Measurements from ENCODE around the gene TMPO.
"Not testable (repeated sequence)": the region's sequence is repeated elsewhere in the genome, so short reads cannot be mapped to it uniquely, and the experiment has no call there.

Gene TMPO

GRCh38 chr12:98579347-98579746, 64.0 kb downstream of the TMPO start:
- no peak for DNase-seq (ENCODE audit: low read depth)

GRCh38 chr12:98579835-98580234, 64.4 kb downstream of the TMPO start:
- DNase-seq (ENCODE audit: low read depth), result no peak

GRCh38 chr12:98580695-98581094, 65.3 kb downstream of the TMPO start:
- DNase-seq (ENCODE audit: low read depth), result no peak

- no peak for DNase-seq (ENCODE audit: low read depth)
These were observed 65.7 kb downstream of the TMPO start for GRCh38 chr12:98581101-98581500.

- DNase-seq (ENCODE audit: low read depth), result no peak
These were observed 66.7 kb downstream of the TMPO start for GRCh38 chr12:98582093-98582492.

GRCh38 chr12:98587084-98587483, 71.7 kb downstream of the TMPO start:
- DNase-seq (ENCODE audit: low read depth), result no peak

- DNase-seq (ENCODE audit: low read depth), result no peak
These were observed 75.8 kb downstream of the TMPO start for GRCh38 chr12:98591209-98591608.

GRCh38 chr12:98592825-98593322, 77.5 kb downstream of the TMPO start:
- DNase-seq (ENCODE audit: low read depth), result no peak

- peak; percentile 89 for DNase-seq (ENCODE audit: low read depth)
These were observed 78.1 kb downstream of the TMPO start, which contains the start of gene SLC25A3 for GRCh38 chr12:98593351-98594049. TSS of gene SLC25A3 (plus strand) at chr12:98593686. CDS start at chr12:98593979, 293 bp downstream.

- peak; percentile 14 for DNase-seq (ENCODE audit: low read depth)
These were observed 78.9 kb downstream of the TMPO start for GRCh38 chr12:98594050-98594835.

- DNase-seq (ENCODE audit: low read depth), result no peak
These were observed 80.0 kb downstream of the TMPO start for GRCh38 chr12:98595243-98595988.

GRCh38 chr12:98597313-98597712, 81.9 kb downstream of the TMPO start:
- not testable (repeated sequence) for DNase-seq (ENCODE audit: low read depth)

Measured in activated gamma-delta T cell treated with anti-CD3 and anti-CD28 coated beads, Interleukin-2, amount 50 U/mL, for 16 hours (primary cell).